ENCODE results near the gene ICOS.
"Not testable (repeated sequence)": the region's sequence is repeated elsewhere in the genome, so short reads cannot be mapped to it uniquely, and the experiment has no call there.

The ICOS gene

DNA sequence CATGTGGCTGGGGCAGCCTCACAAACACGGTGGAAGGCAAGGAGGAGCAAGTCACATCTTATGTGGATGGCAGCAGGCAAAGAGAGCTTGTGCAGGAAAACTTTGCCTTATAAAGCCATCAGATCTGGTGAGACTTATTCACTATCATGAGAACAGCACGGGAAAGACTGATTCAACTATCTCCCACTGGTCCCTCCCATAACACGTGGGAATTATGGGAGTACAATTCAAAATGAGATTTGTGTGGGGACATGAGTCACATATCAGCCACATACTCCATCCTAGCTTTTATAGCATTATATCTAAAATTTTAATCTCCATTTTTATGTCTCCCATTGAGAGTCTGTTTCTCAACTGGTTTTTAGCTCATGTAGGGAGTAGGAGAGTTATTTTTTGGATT lies 45.7 kb downstream of the ICOS start:
- H3K4me3 ChIP-seq (ENCODE audit: low read depth, low read length, poor library complexity, severe bottlenecking) = no peak overlapping the region
- H3F3A ChIP-seq (ENCODE audit: insufficient read depth, low read length) = no peaks in the 10 kb centered on the region
- H3K9me2 ChIP-seq (ENCODE audit: low read depth, low read length) = no peaks in the 10 kb centered on the region
- H3K9me3 ChIP-seq (ENCODE audit: low read length) = no peaks in the 10 kb centered on the region
- no peaks in the 10 kb centered on the region for H3K4me1 ChIP-seq (ENCODE audit: insufficient read depth, low read length, severe bottlenecking)
- TF ChIP-seq EZH2 (IDR thresholded peaks at IDR 0.05; ENCODE audit: borderline replicate concordance, low read length) (no peak), CTCF (IDR thresholded peaks at IDR 0.05; ENCODE audit: low read length) (no peak)
- no peaks in the 10 kb centered on the region for H4K20me1 ChIP-seq (ENCODE audit: insufficient read depth, low read length)
- no peaks in the 10 kb centered on the region for H3K27me3 ChIP-seq (ENCODE audit: insufficient read depth, low read length)
- H3K9ac ChIP-seq (ENCODE audit: low read length) = no peak overlapping the region
- no peaks in the 10 kb centered on the region for H3K36me3 ChIP-seq (ENCODE audit: insufficient read depth, low read length)
- H3K27ac ChIP-seq (ENCODE audit: low read depth, low read length, poor library complexity, severe bottlenecking) = no peak overlapping the region
- no peaks in the 10 kb centered on the region for H3K79me2 ChIP-seq (ENCODE audit: insufficient read depth, low read length)
- no peak overlapping the region for H3K4me2 ChIP-seq (ENCODE audit: low read length)
- no peak overlapping the region for H2AFZ ChIP-seq (ENCODE audit: low read length)

DNA sequence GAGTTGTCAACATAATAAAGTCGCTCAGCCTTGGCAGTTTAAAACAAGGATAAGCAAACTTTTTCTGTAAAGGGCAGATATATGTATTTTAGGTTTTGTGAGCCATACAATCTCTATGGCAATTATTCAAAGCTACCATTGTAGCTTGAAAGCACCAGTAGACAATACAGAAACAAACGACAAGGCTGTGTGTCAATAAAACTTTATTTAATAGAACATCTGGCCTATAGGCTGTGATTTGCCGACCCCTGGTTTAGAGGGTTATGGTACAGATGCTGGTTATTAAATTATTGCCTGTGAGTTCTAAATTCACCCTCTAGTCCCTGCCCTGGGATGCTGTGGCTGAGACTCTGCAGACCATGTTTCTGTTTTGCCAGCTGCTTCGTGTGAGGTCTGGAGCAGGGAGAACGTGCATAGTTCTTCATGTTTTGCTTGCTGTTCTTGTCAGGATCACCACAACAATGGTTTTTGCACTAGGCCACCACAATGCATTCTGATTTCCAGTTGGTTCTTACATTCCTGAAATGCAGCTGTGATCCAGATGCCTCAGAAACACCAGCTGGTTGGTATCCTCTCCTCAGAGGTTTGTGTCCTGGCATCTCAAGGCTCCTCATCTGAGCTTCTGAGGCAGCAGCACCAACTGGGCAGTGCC lies 46.6 kb downstream of the ICOS start:
- Histone ChIP-seq H3K27me3 (ENCODE audit: insufficient read depth, low read length) (no peaks in the 10 kb centered on the region), H3K9ac (ENCODE audit: low read length) (no peak overlapping the region), H3K36me3 (ENCODE audit: insufficient read depth, low read length) (no peaks in the 10 kb centered on the region), H3K4me1 (ENCODE audit: insufficient read depth, low read length, severe bottlenecking) (no peaks in the 10 kb centered on the region), H3K9me3 (ENCODE audit: low read length) (no peaks in the 10 kb centered on the region), H3K27ac (ENCODE audit: low read depth, low read length, poor library complexity, severe bottlenecking) (no peak overlapping the region), H3F3A (ENCODE audit: insufficient read depth, low read length) (no peaks in the 10 kb centered on the region), H3K9me2 (ENCODE audit: low read depth, low read length) (no peaks in the 10 kb centered on the region), H4K20me1 (ENCODE audit: insufficient read depth, low read length) (no peaks in the 10 kb centered on the region), H3K4me3 (ENCODE audit: low read depth, low read length, poor library complexity, severe bottlenecking) (no peak overlapping the region), H3K79me2 (ENCODE audit: insufficient read depth, low read length) (no peaks in the 10 kb centered on the region), H2AFZ (ENCODE audit: low read length) (no peak overlapping the region), H3K4me2 (ENCODE audit: low read length) (no peak overlapping the region)
- TF ChIP-seq EZH2 (IDR thresholded peaks at IDR 0.05; ENCODE audit: borderline replicate concordance, low read length) (no peak), CTCF (IDR thresholded peaks at IDR 0.05; ENCODE audit: low read length) (no peak)

GRCh38 chr2:203985978-203986377 lies 49.4 kb downstream of the ICOS start:
- not testable (repeated sequence) for H3F3A ChIP-seq (ENCODE audit: insufficient read depth, low read length); H3K27me3 ChIP-seq (ENCODE audit: insufficient read depth, low read length); H2AFZ ChIP-seq (ENCODE audit: low read length); H3K9ac ChIP-seq (ENCODE audit: low read length); H3K9me3 ChIP-seq (ENCODE audit: low read length); H3K4me1 ChIP-seq (ENCODE audit: insufficient read depth, low read length, severe bottlenecking); H3K4me3 ChIP-seq (ENCODE audit: low read depth, low read length, poor library complexity, severe bottlenecking); H4K20me1 ChIP-seq (ENCODE audit: insufficient read depth, low read length); H3K79me2 ChIP-seq (ENCODE audit: insufficient read depth, low read length); H3K9me2 ChIP-seq (ENCODE audit: low read depth, low read length); H3K36me3 ChIP-seq (ENCODE audit: insufficient read depth, low read length); H3K4me2 ChIP-seq (ENCODE audit: low read length); H3K27ac ChIP-seq (ENCODE audit: low read depth, low read length, poor library complexity, severe bottlenecking)

DNA sequence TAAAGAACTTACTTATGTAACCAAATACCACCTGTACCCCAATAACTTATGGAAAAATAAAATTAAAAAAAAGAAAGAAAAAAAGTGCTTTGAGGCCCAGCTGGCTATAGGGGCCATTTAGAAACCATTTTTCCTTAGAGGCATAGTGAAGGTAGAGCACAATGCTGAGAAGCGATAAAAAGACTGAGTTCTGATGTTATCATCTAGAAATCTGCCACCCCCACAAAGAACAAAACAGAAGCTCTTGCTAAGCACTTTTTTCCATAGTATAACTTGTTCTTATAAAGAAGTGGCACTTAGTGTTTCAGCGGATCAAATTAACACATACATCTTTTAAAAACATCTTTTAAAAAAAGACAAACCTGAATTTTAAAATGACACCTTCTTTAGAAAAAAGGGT lies 51.4 kb downstream of the ICOS start:
- H3K4me3 ChIP-seq (ENCODE audit: low read depth, low read length, poor library complexity, severe bottlenecking) = no peak overlapping the region
- H3K9me2 ChIP-seq (ENCODE audit: low read depth, low read length) = no peaks in the 10 kb centered on the region
- H3K9me3 ChIP-seq (ENCODE audit: low read length) = no peaks in the 10 kb centered on the region
- H4K20me1 ChIP-seq (ENCODE audit: insufficient read depth, low read length) = no peaks in the 10 kb centered on the region
- TF ChIP-seq CTCF (IDR thresholded peaks at IDR 0.05; ENCODE audit: low read length) = no peak
- TF ChIP-seq EZH2 (IDR thresholded peaks at IDR 0.05; ENCODE audit: borderline replicate concordance, low read length) = no peak
- H2AFZ ChIP-seq (ENCODE audit: low read length) = no peak overlapping the region
- no peaks in the 10 kb centered on the region for H3K79me2 ChIP-seq (ENCODE audit: insufficient read depth, low read length)
- H3K9ac ChIP-seq (ENCODE audit: low read length) = no peak overlapping the region
- H3K4me1 ChIP-seq (ENCODE audit: insufficient read depth, low read length, severe bottlenecking) = no peaks in the 10 kb centered on the region
- no peaks in the 10 kb centered on the region for H3K36me3 ChIP-seq (ENCODE audit: insufficient read depth, low read length)
- no peaks in the 10 kb centered on the region for H3K27me3 ChIP-seq (ENCODE audit: insufficient read depth, low read length)
- no peaks in the 10 kb centered on the region for H3F3A ChIP-seq (ENCODE audit: insufficient read depth, low read length)
- H3K27ac ChIP-seq (ENCODE audit: low read depth, low read length, poor library complexity, severe bottlenecking) = no peak overlapping the region
- no peak overlapping the region for H3K4me2 ChIP-seq (ENCODE audit: low read length)

Measured in OCI-LY1 (cell line).